BE2C (cell line): ENCODE data around the gene MARVELD3.
"Not testable (repeated sequence)": the region's sequence is repeated elsewhere in the genome, so short reads cannot be mapped to it uniquely, and the experiment has no call there.

Experiments used
- DNase-seq: peaks from one replicate; pipeline ENCODE4 v3.0.0-alpha.2; 2020
- H3K27me3 ChIP-seq: fragments of 250-450 bp; sonication (Bioruptor Pico); 2 replicates; pipeline ENCODE4 v1.5.1; 2020; ENCODE audit warnings: mild to moderate bottlenecking
- H3K36me3 ChIP-seq: fragments of 250-450 bp; sonication (Bioruptor Pico); 2 replicates; pipeline ENCODE4 v1.5.1; 2020; ENCODE audit warnings: mild to moderate bottlenecking
- H3K4me1 ChIP-seq: fragments of 250-450 bp; sonication (Bioruptor Pico); 2 replicates; pipeline ENCODE4 v1.5.1; 2020
- H3K4me3 ChIP-seq: 2 replicates; pipeline ENCODE4 v1.5.1; 2011; ENCODE audit warnings: low read depth, low read length
- H3K9me3 ChIP-seq: fragments of 250-450 bp; sonication (Bioruptor Pico); 2 replicates; pipeline ENCODE4 v1.5.1; 2020
- CTCF ChIP-seq: IDR thresholded peaks from 2 replicates; pipeline ENCODE4 v1.5.1; 2012; ENCODE audit warnings: mild to moderate bottlenecking, low read depth, low read length

The MARVELD3 gene

GRCh38 chr16:71590584-71590983 is 35.4 kb upstream of the MARVELD3 start:
- H3K27me3 ChIP-seq = peaks cover 26% of the 10 kb centered on the region
- DNase-seq = no peak
- no peaks in the 10 kb centered on the region for H3K9me3 ChIP-seq
- no peak overlapping the region for H3K4me3 ChIP-seq
- TF ChIP-seq CTCF = no peak
- H3K4me1 ChIP-seq = no peaks in the 10 kb centered on the region
- H3K36me3 ChIP-seq = no peaks in the 10 kb centered on the region

GRCh38 chr16:71591917-71592316 is 34.1 kb upstream of the MARVELD3 start:
- TF ChIP-seq CTCF = no peak
- Histone ChIP-seq H3K36me3 (no peaks in the 10 kb centered on the region), H3K27me3 (peaks cover 13% of the 10 kb centered on the region), H3K4me1 (no peaks in the 10 kb centered on the region), H3K4me3 (no peak overlapping the region), H3K9me3 (no peaks in the 10 kb centered on the region)
- no peak for DNase-seq

DNA sequence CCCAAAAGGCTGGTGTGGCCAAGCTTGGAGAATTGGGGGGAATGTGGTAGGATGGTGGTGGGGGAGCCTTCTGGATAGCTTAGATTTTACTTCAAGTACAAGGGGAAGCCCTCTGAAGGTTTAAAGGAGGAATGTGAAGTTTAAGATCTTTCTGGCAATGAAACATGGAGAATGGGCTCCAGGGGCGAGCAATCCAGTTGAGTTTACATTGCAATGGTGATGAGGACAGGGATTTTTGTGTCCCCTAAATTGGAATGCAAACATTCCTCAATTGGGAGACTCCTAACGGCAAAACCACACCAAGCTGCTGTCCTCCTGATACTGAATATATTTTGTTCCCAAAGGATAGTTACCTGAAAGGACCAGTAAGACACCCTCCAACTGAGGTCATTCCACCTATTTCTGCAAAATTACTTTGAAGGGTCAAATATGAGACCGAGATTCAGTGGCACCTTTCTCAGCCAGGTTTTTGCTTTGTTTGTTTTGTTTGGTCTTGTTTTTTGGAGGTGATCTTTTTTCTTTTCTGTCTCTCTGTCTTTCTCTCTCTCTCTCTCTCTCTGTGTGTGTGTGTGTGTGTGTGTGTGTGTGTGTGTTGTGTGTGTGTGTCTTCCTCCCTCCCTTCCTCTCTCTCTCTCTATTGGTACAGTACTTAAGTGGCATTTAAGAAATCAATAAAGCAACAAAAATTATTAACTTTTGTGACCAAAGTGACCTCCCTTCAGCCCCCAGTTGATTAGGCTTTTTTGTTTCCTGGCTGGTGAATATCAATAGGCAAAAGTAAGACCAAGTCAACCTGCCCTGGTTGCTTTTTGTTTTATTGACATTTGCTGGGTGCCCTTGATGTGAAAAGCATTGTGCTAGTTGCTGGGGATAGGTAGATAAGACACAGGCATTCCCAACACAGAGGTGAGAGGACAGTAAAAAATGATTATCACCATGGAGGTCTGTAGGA is 32.7 kb upstream of the MARVELD3 start:
- H3K4me1 ChIP-seq = no peaks in the 10 kb centered on the region
- TF ChIP-seq CTCF = no peak

DNA sequence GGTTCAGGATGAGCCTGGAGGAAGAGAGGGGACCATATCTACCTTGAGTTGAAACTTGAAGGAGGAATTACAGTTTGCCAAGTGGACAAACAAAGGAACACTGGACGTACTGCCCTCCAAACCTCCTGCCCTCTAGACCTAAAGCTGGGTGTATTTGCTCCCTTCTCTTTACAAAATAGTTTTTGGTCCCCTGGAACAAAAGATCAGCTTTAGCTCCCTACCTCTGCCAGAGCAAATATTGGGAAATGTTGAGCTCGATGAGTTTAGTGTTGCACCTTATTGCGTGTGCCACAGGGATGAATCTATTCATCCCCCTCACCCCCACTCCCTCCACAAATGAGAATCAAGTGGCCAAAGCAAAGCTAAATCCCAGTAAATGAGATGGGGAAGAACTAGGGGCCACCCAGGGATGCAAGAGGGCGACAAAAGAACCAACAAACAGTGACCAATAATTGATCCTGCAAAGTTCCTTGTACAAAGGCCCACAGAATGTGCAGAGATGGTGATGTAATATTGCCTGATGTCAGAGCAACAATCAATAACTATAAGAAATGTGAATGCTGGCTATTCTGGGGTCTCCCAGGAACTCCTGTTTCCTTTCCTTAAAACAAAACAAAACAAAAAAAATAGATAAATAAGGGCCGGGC is 31.9 kb upstream of the MARVELD3 start:
- H3K36me3 ChIP-seq = no peaks in the 10 kb centered on the region
- DNase-seq = no peak
- no peaks in the 10 kb centered on the region for H3K4me1 ChIP-seq
- H3K9me3 ChIP-seq = no peaks in the 10 kb centered on the region
- TF ChIP-seq CTCF = no peak
- no peaks in the 10 kb centered on the region; the same call in 1 of the 2 replicates for H3K27me3 ChIP-seq
- H3K4me3 ChIP-seq = no peak overlapping the region

More for the DNA sequence above, 32.7 kb upstream of the MARVELD3 start:
- DNase-seq = no peak
- H3K4me3 ChIP-seq = no peak overlapping the region
- no peaks in the 10 kb centered on the region for H3K9me3 ChIP-seq
- H3K27me3 ChIP-seq = peaks cover 4% of the 10 kb centered on the region
- H3K36me3 ChIP-seq = no peaks in the 10 kb centered on the region

GRCh38 chr16:71595340-71595826 is 30.6 kb upstream of the MARVELD3 start:
- H3K36me3 ChIP-seq, H3K9me3 ChIP-seq, H3K27me3 ChIP-seq, H3K4me1 ChIP-seq, H3K4me3 ChIP-seq, DNase-seq: not testable (repeated sequence)

DNA sequence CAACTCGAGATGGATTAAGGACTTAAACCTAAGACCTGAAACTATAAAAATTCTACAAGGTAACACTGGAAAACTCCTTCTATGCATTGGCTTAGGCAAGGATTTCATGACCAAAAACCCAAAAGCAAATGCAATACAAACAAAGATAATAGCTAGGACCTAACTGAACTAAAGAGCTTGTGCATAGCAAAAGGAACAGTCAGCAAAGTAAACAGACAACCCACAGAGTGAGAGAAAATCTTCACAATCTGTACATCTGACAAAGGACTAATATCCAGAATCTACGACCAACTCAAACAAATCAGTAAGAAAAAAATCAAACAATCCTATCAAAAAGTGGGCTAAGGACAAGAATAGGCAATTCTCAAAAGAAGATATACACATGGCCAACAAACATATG is 27.6 kb upstream of the MARVELD3 start:
- H3K36me3 ChIP-seq, H3K4me3 ChIP-seq, H3K27me3 ChIP-seq, DNase-seq, H3K9me3 ChIP-seq, H3K4me1 ChIP-seq: not testable (repeated sequence)

- Histone ChIP-seq H3K4me3 (no peak overlapping the region), H3K9me3 (no peaks in the 10 kb centered on the region), H3K36me3 (no peaks in the 10 kb centered on the region), H3K4me1 (no peaks in the 10 kb centered on the region), H3K27me3 (no peaks in the 10 kb centered on the region)
- no peak for TF ChIP-seq CTCF
- no peak for DNase-seq
Measured at GRCh38 chr16:71600822-71601221, 25.2 kb upstream of the MARVELD3 start.
